Rectal smooth muscle tissue (tissue), 1 donor: ENCODE results near the gene OTOGL.

Source experiments
- H3K27ac ChIP-seq: one replicate; pipeline ENCODE4 v1.7.0; 2013; ENCODE audit warnings: low read depth, low read length, inconsistent platforms
- H3K27me3 ChIP-seq: one replicate; pipeline ENCODE4 v1.7.0; 2013; ENCODE audit warnings: low read length; ENCODE audit not compliant: control insufficient read depth, insufficient read depth
- H3K36me3 ChIP-seq: one replicate; pipeline ENCODE4 v1.7.0; 2013; ENCODE audit warnings: low read length; ENCODE audit not compliant: control insufficient read depth, insufficient read depth
- H3K4me1 ChIP-seq: one replicate; pipeline ENCODE4 v1.7.0; 2013; ENCODE audit warnings: low read length; ENCODE audit not compliant: control insufficient read depth, insufficient read depth
- H3K4me3 ChIP-seq: one replicate; pipeline ENCODE4 v1.7.0; 2013; ENCODE audit warnings: low read length
- H3K9ac ChIP-seq: one replicate; pipeline ENCODE4 v1.7.0; 2013; ENCODE audit warnings: low read length

The OTOGL gene

DNA sequence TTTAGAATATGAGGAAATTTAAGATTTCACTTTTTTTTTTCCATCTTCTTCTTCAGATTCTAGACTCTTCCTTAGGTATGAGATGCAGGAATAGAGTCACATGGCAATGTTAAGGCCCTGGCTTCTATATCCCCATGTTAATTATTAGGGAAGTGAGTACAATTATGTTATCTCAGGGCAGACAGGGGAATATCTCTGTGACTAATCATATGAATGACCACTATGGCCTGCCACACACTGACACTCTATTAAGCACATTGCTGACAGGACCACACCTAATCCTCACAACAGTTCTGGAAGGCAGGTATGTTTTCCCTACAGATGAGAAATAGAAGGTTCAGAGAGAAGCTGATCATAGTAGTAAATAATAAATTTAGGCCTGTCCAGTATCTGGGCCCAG is 275.3 kb downstream of the OTOGL start:
- no peak overlapping the region for H3K27ac ChIP-seq
- no peak overlapping the region for H3K4me3 ChIP-seq
- no peak overlapping the region for H3K9ac ChIP-seq
- H3K36me3 ChIP-seq: no peaks in the 10 kb centered on the region
- H3K4me1 ChIP-seq: no peaks in the 10 kb centered on the region
- H3K27me3 ChIP-seq: no peaks in the 10 kb centered on the region

DNA sequence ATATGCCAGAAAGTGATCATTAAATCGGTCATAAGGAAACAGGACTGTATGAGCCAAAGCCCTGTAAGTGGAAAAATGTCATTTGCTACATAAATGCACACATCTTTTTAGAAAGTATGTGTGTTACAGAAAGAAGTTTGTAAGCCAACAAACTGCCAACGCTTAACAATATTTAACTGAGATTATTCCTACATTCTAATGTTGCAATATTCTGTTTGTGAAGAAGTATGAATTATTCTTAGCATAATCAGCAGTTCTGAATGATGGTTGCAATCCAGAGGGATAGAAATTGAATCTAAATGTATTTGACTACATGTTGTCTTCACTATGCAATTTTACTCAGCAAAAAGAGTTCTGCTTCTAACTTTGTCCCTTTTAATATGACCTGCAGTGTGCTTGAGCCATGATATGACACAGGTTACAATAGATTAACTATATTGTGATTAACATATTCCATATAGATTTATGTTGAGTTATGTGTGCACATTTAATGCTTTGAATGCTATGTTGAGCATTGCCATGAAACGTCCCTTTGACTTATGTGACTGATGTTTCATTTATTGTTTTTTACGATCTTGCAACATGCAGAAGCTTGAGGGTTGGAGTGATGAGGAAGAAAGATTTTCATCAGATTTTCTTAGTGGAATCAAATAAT is 277.9 kb downstream of the OTOGL start:
- H3K4me1 ChIP-seq: no peaks in the 10 kb centered on the region
- no peaks in the 10 kb centered on the region for H3K36me3 ChIP-seq
- no peak overlapping the region for H3K9ac ChIP-seq
- H3K4me3 ChIP-seq: no peak overlapping the region
- no peak overlapping the region for H3K27ac ChIP-seq
- no peaks in the 10 kb centered on the region for H3K27me3 ChIP-seq

DNA sequence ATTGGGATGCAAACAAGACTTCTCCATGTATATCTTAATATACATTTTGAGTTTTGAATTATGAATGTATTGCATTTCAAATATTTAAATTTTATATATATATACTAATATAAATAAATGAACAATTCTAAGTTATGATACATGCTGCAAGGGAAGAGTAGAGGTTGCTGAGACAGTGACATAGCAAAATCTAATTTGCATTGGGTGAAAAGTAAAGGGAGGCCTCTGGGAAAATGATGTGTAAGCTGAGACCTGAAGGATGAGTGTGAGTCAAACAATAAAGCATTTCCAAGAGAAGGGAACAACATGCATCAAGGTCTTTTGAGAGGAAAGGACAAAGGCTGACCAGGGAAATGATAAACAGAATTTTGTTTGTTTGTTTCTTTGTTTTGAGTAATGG is 281.8 kb downstream of the OTOGL start:
- Histone ChIP-seq H3K4me3 (no peak overlapping the region), H3K27ac (no peak overlapping the region), H3K36me3 (no peaks in the 10 kb centered on the region), H3K4me1 (no peaks in the 10 kb centered on the region), H3K9ac (no peak overlapping the region), H3K27me3 (no peaks in the 10 kb centered on the region)

DNA sequence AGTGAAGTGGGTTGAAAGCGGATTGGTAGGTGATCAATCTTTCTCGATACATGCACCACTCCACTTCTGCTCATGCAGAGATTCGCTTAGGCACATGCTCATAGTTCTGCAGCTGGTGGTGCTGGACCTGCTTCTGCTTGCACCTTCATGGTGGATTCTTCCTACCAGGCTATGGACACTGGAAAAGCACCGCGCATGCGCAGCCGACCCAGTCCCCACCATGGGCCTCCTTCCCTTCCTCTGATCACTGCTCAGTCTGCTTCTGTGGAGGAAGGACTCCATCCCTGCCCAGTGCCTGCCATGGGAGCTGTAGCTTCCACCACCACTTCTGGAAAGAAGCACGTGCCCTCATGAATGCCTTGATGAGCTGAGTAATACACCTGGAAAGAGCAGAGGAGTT is 282.9 kb downstream of the OTOGL start:
- Histone ChIP-seq H3K9ac (no peak overlapping the region), H3K27ac (no peak overlapping the region), H3K4me1 (no peaks in the 10 kb centered on the region), H3K27me3 (no peaks in the 10 kb centered on the region), H3K4me3 (no peak overlapping the region), H3K36me3 (no peaks in the 10 kb centered on the region)

DNA sequence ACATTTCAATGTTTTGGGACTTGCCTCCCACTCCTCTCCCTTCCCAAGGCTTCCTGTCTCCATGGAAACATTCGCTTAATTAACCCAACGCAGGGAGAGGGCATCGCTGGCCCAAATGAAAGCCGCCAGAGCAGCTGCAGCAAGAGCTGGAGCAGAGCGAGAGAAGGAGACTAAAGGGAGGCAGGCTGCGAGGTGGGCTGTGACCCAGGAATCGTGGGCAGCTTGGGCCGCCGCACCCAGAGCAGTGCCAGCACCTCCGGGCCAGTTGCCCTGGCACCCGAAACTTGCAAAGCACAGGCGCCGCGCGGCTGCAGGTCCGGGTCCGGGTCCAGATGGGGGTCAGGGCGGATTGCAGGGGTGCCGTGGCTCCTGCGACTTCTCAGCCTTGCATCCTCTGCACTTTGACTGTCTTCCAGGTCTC is 301.2 kb downstream of the OTOGL start:
- Histone ChIP-seq H3K36me3 (no peaks in the 10 kb centered on the region), H3K4me3 (peak overlapping the region; percentile 47), H3K27me3 (no peaks in the 10 kb centered on the region), H3K9ac (no peak overlapping the region), H3K4me1 (no peaks in the 10 kb centered on the region), H3K27ac (no peak overlapping the region)

DNA sequence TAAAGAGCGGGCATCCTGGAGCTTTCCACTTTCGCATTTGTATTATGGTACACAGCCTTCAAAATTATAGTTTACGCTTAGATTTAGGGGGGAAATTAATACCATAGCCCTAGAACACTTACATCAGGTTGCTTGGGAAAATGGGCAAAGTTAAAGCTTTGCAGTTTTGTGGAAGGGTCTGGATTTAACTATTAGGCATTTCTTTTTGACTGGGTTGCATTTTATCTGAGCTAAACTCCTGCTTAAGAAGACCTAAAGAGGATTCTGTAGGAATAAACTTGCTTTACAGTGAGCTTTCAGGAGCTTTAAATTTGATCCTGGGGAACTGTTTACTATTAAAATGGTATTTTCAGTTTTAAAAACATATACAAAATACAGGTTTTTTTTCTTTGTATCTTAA is 301.9 kb downstream of the OTOGL start:
- Histone ChIP-seq H3K27me3 (no peaks in the 10 kb centered on the region), H3K27ac (no peak overlapping the region), H3K9ac (no peak overlapping the region), H3K4me3 (no peak overlapping the region), H3K36me3 (no peaks in the 10 kb centered on the region), H3K4me1 (no peaks in the 10 kb centered on the region)

DNA sequence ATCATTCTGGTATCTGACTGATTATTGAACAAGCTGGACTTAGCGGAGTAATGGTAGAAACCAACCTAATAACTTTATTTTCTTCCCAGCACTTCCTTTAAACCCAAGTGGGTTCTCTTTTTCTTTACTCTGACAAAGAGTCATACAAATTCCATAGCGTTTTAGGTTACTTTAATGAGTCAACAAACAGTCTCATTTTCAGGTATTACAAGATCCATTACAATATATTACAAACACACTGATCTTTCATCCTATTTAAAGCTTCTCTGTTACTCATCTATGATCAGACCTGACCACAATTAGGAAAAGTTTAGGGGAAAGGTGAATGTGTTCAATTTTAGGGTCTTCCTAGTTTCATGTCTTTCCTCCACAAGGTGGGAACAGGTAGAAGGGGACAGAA is 305.3 kb downstream of the OTOGL start:
- H3K9ac ChIP-seq: no peak overlapping the region
- H3K27me3 ChIP-seq: no peaks in the 10 kb centered on the region
- H3K4me3 ChIP-seq: no peak overlapping the region
- H3K36me3 ChIP-seq: no peaks in the 10 kb centered on the region
- no peaks in the 10 kb centered on the region for H3K4me1 ChIP-seq
- no peak overlapping the region for H3K27ac ChIP-seq

DNA sequence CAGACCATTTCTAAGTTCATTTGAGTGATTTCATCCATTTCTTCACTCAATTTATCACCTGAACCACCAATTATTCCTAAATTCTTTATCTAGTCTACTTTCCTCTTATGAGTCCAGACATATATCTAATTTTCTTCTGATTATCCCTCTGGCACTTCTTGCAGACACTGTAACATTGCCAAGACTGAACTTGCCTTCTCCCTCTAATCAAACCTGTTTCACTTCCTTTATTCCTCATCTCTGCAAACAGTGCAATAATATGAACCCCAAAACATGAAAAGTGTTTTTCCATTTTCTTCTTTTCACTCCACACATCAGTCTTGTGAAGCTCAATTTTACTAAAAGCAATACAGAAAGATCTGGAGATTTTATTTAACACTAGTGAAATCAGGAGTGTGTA is 306.9 kb downstream of the OTOGL start:
- Histone ChIP-seq H3K4me3 (no peak overlapping the region), H3K9ac (no peak overlapping the region), H3K27ac (no peak overlapping the region), H3K36me3 (no peaks in the 10 kb centered on the region), H3K4me1 (no peaks in the 10 kb centered on the region), H3K27me3 (no peaks in the 10 kb centered on the region)

DNA sequence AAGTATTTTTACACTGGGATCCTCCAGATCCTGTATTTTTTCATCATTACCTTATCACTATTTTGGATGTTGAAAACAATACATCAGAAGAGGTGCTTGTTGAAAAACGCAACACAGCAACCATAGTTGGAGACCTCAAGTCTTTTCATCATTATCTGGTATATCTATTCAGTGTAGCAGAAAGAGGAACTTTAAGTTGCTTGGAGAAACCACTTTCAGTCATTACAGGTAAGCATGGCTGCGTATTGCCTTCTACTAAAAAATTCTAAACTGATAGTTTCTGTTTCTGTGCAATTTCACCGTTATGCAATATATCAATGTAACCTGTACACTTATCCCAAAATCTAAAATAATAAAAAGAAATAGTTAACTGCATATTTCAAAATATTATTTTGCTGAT is 312.4 kb downstream of the OTOGL start:
- no peaks in the 10 kb centered on the region for H3K27me3 ChIP-seq
- H3K9ac ChIP-seq: no peak overlapping the region
- no peaks in the 10 kb centered on the region for H3K4me1 ChIP-seq
- no peak overlapping the region for H3K27ac ChIP-seq
- no peak overlapping the region for H3K4me3 ChIP-seq
- no peaks in the 10 kb centered on the region for H3K36me3 ChIP-seq

DNA sequence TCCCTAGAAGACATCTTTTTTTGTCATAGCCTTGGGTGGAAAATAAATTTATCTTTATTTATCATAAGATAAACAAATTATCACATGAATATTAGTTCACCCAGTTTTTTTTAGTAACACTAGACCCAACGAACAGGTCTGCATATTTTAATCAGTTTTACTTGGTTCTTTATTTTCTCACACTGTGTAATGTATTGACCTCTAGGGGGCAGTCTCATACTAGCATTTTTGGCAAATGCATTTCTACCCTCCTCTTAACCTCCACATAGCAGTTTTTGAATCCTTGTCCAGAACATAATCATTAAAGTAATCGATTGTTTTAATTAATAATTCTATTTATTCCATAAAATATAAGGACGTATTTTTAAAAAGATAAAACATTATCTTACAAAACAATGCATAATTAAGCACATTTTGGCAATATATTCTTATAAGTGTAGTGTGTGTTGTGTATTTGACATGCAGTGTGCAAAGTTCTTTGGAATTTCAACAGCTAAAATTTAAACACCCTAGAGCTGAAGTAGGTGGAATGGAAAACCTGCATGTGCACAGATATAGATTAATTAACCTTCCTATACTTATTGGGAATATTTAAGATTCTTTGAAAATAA is 313.1 kb downstream of the OTOGL start:
- no peak overlapping the region for H3K27ac ChIP-seq

DNA sequence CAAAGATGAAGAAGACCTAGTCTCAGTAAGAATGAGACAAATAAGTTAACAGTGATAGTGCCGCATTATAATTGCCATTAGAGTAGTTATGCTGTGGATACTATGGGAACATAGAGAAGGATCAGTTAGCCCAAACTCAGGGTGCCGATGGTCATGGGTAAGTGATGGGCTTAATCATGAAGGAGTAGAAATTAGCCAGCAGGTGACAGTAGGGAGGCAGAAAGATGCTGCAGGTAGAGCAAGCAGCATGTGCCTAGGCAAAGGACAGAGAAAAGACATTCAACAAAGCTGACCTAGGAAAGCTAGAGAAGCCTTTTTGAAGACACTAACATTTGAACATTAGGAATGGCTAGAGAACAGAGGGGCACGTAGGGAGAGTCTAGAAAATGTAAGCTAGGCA is 314.1 kb downstream of the OTOGL start:
- Histone ChIP-seq H3K27me3 (no peaks in the 10 kb centered on the region), H3K4me3 (no peak overlapping the region), H3K27ac (no peak overlapping the region), H3K9ac (no peak overlapping the region), H3K36me3 (no peaks in the 10 kb centered on the region), H3K4me1 (no peaks in the 10 kb centered on the region)

More for the DNA sequence above, 313.1 kb downstream of the OTOGL start:
- no peak overlapping the region for H3K9ac ChIP-seq
- no peaks in the 10 kb centered on the region for H3K27me3 ChIP-seq
- H3K36me3 ChIP-seq: no peaks in the 10 kb centered on the region
- no peak overlapping the region for H3K4me3 ChIP-seq
- no peaks in the 10 kb centered on the region for H3K4me1 ChIP-seq

DNA sequence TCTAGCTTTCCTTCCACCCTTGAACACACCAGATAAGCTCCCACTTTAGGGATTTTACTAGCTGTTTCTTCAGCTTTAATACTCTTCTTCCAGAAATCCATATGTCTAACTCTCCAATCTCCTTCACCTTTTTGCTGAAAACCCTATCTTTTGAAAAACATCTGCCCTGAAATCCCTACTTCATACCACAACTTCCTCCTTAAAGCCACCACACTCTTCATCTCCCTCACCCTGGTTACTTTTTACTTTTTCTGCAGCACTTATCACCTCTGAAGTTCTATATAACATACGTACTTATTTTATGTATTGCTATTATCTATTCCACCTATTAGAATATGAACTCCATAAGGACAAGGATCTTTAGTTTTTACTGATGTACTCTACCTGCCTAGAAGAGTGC is 316.1 kb downstream of the OTOGL start:
- no peak overlapping the region for H3K4me3 ChIP-seq
- H3K9ac ChIP-seq: no peak overlapping the region
- no peaks in the 10 kb centered on the region for H3K27me3 ChIP-seq
- H3K36me3 ChIP-seq: no peaks in the 10 kb centered on the region
- H3K27ac ChIP-seq: no peak overlapping the region
- no peaks in the 10 kb centered on the region for H3K4me1 ChIP-seq

DNA sequence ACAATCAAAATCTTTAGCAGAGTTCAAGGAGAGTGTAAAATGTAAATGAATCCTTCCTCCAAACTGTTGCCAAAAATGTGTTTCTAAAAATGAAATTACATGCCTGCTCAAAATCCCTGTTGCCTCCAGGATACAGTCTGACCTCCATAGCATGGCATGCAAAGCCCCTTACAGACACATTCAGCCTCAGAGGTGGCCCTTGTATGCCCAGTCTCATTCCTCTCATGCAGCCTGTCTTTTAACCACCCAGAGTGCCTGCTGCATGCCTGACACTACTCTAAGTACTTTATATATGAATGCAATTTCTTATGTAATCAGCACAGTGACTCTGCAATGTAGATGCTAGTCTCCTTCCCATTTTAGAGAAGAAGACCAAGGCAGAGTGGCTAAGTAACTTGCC is 320.3 kb downstream of the OTOGL start:
- Histone ChIP-seq H3K4me3 (no peak overlapping the region), H3K9ac (no peak overlapping the region), H3K36me3 (no peaks in the 10 kb centered on the region), H3K27ac (no peak overlapping the region), H3K4me1 (no peaks in the 10 kb centered on the region), H3K27me3 (no peaks in the 10 kb centered on the region)
